ENCODE measurements around the gene HTR3B.

GRCh38 chr11:113951537-113951936 lies 46.9 kb downstream of the HTR3B start:
- TF ChIP-seq CTCF (IDR thresholded peaks at IDR 0.05) (no peak), POLR2A (IDR thresholded peaks at IDR 0.05) (no peak), EP300 (IDR thresholded peaks at IDR 0.05) (no peak)

All from upper lobe of left lung (tissue), 4 donors.